Stimulated activated CD8-positive, alpha-beta memory T cell treated with anti-CD3 and anti-CD28 coated beads, Interleukin-12 subunit alpha, Interleukin-12 subunit beta, amount 100 ng/mL, for 4 hours (primary cell): Measurements from ENCODE around the gene ATG16L1.

Source experiments
- DNase-seq: peaks from one replicate; pipeline ENCODE4 v3.0.0-alpha.2; 2020; ENCODE audit warnings: low read depth

Gene ATG16L1

GRCh38 chr2:233251306-233252116 lies at the start of gene ATG16L1:
Gene ATG16L1 (plus strand): TSS chr2:233251673. CDS start chr2:233251828, 155 bp downstream.
- peak; percentile 92 for DNase-seq

- no peak for DNase-seq
These were observed 48.9 kb upstream of the ATG16L1 start for GRCh38 chr2:233202531-233202944.

- no peak for DNase-seq
These were observed 48.4 kb upstream of the ATG16L1 start for GRCh38 chr2:233203060-233203459.

GRCh38 chr2:233204286-233204936 lies 47.1 kb upstream of the ATG16L1 start:
- no peak for DNase-seq

- DNase-seq, result no peak
These were observed 42.9 kb upstream of the ATG16L1 start for GRCh38 chr2:233208382-233209116.

- no peak for DNase-seq
These were observed 42.3 kb upstream of the ATG16L1 start for GRCh38 chr2:233209117-233209532.

GRCh38 chr2:233209533-233210171 lies 41.8 kb upstream of the ATG16L1 start:
- no peak for DNase-seq

- no peak for DNase-seq
These were observed 41.2 kb upstream of the ATG16L1 start for GRCh38 chr2:233210281-233210680.

GRCh38 chr2:233210843-233211547 lies 40.5 kb upstream of the ATG16L1 start:
- DNase-seq, result no peak

GRCh38 chr2:233211548-233211895 lies 40.0 kb upstream of the ATG16L1 start:
- no peak for DNase-seq

GRCh38 chr2:233213011-233213410 lies 38.5 kb upstream of the ATG16L1 start:
- no peak for DNase-seq

- DNase-seq, result no peak
These were observed 37.5 kb upstream of the ATG16L1 start for GRCh38 chr2:233213975-233214374.

- DNase-seq, result no peak
These were observed 33.5 kb upstream of the ATG16L1 start for GRCh38 chr2:233217892-233218377.

- DNase-seq, result no peak
These were observed 32.6 kb upstream of the ATG16L1 start for GRCh38 chr2:233218836-233219235.

GRCh38 chr2:233219848-233220247 lies 31.6 kb upstream of the ATG16L1 start:
- DNase-seq, result no peak

GRCh38 chr2:233221378-233222063 lies 30.0 kb upstream of the ATG16L1 start:
- DNase-seq, result no peak

- DNase-seq, result no peak
These were observed 28.2 kb upstream of the ATG16L1 start for GRCh38 chr2:233223059-233223894.

GRCh38 chr2:233225230-233226068 lies 26.0 kb upstream of the ATG16L1 start:
- DNase-seq, result no peak

- DNase-seq, result no peak
These were observed 24.9 kb upstream of the ATG16L1 start for GRCh38 chr2:233226511-233227031.
